Dermis microvascular lymphatic vessel endothelial cell (primary cell): ENCODE results near the gene ST6GALNAC1. TPM values are rescaled to one million over a fixed set of nuclear protein-coding genes. Genes with fewer than 3 reads are reported as not detected.

ENCODE experiments used
- DNase-seq, 2 donors: peaks; one replicate each; pipeline versions ENCODE4 v3.0.0 to v3.0.0-alpha.2; 2010; ENCODE audit warnings: low read depth in 2 of 2
- total RNA-seq: library from RNA; depleted of rRNA; stranded (reverse); fragments of >200 nt; gene quantifications from 2 replicates; pipeline ENCODE4 v1.2.1, GENCODE V29; 2014

The ST6GALNAC1 gene, protein sequence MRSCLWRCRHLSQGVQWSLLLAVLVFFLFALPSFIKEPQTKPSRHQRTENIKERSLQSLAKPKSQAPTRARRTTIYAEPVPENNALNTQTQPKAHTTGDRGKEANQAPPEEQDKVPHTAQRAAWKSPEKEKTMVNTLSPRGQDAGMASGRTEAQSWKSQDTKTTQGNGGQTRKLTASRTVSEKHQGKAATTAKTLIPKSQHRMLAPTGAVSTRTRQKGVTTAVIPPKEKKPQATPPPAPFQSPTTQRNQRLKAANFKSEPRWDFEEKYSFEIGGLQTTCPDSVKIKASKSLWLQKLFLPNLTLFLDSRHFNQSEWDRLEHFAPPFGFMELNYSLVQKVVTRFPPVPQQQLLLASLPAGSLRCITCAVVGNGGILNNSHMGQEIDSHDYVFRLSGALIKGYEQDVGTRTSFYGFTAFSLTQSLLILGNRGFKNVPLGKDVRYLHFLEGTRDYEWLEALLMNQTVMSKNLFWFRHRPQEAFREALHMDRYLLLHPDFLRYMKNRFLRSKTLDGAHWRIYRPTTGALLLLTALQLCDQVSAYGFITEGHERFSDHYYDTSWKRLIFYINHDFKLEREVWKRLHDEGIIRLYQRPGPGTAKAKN
- total RNA-seq, result not detected in 2 replicates

DNA sequence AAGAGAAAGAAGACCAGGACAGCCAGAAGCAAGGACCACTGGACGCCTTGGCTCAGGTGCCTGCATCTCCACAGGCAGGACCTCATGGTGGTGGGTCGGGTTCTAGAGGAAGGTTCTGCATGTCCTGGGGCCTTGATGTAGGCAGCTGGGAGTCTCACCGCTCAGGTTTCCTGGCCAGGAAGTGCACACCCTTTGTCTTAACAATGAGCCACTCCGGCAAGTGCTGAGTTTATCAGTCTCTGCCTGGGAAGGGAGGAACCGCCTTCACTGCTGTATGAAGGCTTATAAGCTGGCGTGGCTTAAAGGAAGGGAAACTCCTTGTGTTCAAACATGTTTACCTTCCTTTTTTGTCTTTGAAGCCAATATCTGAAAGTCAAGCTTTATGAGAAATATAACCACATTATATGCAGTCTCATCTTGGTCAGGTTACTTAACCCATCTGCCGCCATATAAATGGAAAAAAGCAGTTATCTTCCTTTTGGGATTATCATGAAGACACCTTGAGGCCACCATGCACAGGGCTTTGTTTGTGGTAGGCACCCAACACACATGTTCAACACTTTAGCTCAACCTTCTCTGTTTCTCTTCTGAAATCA, at the start of gene ST6GALNAC1:
ST6GALNAC1 (minus strand) TSS at position 205 of the 596 bp plus-strand sequence; CDS start at position 86, 119 bp downstream.
- DNase-seq, result peak in 1 of 2 donors; percentile 14

DNA sequence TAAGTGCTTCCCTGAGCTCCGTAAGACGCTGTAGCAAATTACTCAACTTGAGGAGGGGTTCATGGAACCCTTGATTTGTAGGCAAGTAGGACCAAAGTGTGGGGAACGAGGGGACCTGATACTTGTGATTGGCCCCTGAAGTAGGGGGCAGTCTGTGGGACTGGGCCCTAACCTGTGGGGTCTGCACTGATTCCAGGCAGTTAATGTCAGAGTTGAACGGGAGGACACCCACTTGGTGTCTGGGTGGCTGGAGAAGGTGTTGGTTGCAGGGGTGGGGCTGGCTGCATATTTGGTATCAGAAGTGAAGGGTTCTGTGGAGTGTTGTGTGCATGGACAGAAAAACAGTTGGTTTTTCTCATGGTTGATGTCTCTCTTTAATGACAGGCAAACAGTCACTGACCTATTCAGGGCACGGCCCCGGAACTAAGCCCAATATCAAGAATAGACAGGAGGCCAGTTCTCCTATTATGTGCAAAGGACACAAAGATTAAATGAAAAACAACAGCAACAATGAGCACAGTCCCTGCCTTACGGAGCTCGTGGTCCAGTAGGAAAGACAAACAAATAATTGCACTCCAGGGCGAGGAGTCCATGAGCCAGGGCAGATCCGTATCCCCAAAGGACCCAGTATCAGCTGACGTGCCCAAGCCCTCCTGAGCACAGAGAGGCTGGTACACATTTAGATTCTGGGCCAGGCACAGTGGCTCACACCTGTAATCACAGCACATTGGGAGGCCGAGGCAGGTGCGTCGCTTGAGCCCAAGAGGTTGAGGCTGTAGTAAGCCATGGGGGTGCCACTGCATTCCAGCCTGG, 48.0 kb upstream of the ST6GALNAC1 start:
- no peak for DNase-seq

DNA sequence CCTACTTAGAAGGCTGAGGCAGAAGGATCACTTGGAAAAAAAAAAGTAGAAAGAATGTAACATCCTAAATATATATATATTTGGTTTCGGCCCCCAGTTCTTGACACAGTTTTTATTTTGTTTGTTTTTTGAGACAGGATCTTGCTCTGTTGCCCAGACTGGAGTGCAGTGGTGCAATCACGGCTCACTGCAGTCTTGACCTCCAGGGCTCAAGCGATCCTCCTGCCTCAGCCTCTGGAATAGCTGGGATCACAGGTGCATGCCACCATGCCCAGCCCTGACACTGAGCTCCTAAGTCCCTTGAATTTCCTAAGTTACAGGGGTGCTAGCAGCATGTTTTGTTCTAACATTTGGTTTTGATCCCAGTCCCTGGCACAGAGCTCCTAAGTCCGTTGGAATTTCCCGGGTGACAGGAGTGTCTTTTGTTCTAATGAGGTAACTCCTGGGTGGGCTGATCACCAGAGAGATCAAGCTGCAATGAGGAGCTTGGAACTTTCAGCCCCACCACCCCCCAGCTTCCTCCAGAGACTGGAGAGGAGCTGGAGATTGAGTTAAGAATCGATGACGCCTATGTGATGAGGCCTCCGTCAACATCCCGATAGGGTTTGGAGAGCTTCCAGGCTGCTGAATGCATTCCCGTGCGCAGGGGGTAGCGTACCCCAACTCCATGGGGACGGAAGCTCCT, 47.2 kb upstream of the ST6GALNAC1 start:
- DNase-seq, result no peak

DNA sequence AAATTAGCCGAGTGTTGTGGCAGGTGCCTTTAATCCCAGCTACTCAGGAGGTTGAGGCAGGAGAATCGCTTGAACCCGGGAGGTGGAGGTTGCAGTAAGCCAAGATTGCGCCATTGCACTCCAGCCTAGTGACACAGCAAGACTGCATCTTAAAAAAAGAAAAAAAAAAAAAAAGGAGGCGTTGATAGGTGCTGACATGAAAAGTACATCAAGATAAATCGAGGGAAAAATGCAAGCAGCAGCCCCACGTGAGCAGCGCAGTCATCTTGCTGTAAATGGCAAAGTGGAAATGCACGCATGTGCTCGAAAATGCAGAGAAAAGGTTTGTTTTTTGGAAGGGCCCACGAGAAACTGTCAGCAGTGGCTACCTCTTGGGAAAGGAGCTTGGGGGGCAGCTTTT, 46.3 kb upstream of the ST6GALNAC1 start:
- no peak for DNase-seq

DNA sequence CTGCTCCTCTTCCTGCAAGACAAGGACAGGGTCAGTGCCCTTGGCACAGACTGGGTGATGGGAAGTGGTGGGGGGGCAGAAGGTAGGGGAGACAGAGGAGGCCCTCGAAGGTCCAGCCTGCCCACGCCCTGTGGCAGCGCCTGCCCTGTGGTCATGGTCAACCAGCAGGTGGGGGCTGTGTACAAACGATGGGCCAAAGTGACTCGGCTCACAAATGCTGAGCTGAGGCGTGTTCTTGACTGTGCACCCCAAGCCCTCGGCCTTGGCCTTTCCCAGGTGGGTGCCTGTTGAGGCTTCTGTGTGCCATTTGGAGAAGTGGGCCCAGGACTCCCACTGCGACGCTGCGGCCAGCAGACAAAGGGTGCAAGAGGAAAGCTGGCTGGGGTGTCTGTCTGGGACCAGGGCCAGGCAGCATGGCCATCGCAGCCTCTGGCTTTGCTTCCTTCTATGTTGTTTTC, 44.6 kb upstream of the ST6GALNAC1 start:
- peak in 1 of 2 donors; percentile 25 for DNase-seq

DNA sequence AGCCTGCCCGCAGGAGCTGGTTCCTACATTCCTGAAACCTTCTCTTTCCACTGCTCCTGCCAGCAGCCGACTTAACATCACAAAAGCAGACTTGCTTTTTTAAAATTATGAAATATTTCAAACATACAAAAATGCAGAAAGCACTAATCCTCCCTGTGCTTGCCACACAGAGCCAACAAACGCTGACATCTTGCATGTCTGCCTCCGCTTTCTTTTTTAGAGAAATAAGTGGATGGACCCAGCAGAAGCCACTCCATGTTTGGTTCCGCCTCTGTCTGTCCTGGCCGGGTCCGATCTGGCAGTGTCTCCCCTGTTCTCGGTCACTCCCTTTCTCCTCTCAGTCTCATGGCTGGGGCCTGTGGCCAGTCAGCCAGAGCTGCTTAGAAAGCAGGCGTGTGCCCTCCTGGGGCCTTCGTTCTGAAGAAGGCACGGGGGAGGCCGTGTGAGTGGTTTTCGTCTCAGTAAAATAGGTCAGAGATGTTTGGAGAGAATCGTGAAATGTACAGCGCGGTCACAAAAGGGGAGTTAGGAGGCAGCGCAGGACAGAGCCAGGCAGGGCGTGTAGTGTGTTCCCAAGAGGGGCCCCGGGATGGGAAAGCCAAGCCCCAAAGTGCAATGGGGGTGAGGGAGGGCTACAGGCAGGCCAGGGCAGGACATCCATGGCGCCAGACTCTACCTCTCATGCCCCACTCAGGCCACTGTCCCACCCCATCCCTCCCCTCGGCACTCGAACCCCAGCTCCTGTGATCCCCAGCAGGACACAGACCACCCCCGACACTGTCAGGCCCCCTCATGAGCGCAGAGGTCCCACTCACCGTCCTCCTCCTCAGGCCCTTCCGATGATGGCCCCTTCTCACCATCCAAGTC, 44.0 kb upstream of the ST6GALNAC1 start:
- no peak for DNase-seq

DNA sequence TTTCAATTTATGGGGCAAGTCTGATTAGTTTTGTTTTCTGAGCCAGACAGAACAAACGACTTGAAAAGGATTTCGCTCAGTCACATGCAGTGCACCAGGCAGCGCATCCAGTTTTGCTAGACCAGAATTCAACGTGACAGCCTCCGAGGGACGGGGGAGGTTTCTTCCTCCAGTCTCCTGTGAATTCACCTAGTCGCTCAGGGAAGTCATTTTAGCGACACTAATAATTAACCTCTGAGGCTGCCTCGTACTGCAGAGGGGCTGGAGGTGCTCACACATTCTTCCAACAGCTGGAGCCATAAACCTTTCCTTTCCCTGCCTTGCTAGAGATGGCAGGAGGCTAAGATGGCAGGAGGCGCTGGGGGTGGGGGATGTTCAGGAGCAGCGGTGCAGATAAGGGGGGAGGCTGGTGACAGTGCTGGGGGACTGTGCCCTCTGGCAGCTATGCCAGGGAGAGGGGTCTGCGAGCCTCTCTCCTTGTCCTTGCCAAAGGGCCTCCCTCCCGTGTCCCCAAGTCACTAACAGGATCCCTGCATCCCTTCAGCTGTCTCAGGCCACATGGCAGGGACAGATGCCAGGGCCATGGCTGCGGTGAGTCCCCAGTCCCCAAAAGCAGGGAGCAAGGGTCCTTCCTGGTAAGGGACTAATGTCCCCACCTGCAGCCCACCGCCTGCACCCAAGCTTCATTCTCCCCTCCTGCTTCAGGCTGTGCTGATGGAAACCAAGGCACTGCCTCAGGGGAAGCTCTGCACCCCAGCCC, 43.2 kb upstream of the ST6GALNAC1 start:
- no peak for DNase-seq

DNA sequence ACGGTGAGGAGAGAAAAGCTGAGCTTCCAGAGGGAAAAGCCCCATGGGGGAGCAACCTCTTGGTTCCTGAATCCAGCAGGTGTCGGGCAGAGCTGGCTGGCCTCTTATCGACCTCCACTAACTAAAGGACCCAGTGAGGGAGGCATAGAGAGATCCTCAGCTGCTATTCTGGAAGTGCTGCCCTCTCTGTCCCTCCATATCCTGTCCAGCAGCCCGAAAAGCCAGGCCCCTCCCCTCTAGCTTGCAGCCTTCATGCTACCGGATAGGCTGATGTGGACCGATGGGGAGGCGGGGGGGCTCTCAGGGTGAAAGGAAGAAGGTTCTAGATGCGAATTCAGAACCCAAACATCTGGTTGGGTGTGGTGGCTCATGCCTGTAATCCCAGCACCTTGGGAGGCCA, 42.3 kb upstream of the ST6GALNAC1 start:
- no peak for DNase-seq

DNA sequence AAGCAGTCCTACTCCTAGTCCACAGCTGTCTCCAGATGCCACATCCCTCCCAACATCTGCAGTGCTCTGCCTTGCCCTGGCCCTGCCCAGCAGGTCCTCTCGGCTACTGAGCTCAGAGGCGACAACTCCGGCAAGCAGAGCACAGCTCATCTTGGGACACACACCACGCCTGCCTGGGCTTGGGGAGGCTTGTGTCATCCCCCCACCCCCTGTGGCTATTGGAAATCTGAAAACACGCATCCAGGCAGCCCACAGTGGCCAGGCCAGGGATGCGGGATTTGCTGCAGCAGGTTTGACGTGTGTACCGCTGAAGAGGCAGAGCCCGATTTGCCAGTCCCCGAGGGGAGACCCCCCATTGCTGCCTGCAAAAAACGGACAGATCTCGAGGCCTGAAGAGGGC, 41.8 kb upstream of the ST6GALNAC1 start:
- DNase-seq, result no peak

DNA sequence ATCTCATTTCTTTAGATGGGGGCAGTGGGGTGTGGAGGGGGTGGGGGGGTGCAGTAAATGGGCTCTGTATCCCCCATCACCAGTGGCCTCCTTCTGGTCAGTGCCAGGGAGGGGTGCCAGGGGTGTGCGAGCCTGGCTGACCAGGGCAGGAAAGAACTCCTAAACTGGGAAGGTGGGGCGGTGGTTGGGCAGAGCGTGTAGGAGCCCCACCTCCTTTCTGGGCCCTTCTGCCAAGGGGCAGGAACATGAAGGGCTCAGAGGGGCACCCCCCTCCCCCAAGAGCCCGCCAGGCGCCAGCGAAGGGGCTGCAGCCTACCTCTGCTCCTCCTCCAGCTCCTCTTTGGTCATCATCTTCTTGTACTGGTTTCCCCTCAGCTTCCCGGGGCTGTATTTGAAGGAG, 41.2 kb upstream of the ST6GALNAC1 start:
- no peak for DNase-seq

DNA sequence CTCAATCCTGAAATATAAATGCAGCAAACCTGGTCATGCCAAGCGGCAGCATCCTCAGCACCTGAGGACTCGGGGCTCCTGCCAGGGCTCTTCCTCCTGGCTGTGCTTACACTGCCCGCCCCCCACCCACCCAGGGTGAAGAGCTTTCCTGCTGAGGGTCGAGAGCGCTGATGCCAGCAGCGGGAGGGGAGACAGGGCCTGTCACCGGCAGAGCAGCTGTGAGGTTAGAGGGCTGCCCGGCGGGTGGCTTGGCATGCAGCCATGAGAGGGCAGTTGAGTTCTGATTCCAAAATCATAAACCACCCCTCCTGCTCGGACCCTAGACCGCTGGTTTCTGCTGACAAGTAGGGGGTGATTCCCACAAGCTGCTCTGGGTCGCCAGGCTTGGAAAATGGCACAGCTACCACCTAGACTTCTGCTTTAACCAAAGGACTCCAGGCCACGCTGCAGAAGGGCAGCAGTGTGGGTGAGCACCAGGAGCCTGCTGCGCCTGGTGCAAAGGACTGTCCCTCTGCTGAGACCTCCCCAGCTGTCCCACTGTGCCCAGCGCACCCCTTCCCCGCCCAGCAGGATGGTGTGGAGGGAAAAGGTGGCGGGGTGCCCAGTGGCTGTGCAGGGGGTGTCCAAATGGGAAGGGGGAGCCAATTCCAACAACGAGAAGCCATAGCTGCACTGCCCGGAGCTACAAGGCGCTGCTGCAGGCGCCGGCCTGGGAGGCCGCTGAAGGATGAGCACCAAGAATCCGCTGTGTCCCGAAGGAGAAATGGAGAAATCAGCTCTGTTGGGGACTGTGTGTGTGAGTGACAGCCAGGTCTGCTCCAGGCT, 40.6 kb upstream of the ST6GALNAC1 start:
- no peak for DNase-seq

DNA sequence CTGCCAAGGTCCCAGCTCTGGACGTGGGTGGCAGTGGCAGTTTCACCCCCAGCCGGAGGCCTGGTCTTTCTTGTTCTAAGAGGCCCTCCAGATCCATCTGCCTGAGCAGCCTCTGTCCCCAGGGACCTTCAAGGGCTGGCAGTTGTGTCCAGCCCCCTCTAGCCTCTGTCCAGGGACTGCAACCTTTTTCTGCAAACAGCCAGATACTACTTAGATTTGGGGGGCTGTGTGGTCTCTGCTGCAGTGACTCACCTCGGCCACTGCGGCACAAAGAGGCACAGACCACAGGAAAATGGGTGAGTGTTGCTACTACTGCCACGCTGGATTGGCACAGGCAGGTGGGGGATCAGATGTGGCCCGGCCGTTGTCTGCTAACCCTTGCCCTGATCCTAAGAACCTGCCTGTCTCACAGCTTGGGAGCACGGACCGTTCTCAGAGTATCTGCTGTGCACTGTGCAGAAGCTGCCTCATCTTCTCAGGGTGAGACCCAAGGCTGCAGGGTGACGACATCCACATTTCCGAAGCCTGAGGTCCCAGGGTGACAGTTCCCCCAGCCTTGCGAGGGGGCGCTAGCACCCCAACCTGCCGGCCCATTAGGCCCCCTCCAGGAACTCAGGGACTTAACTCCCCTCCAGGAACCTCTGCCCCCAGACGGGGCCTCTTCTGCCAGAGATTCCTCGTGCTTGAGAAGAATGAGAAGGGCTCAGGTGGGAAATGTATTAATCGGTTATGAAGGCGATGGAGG, 39.6 kb upstream of the ST6GALNAC1 start:
- no peak for DNase-seq

DNA sequence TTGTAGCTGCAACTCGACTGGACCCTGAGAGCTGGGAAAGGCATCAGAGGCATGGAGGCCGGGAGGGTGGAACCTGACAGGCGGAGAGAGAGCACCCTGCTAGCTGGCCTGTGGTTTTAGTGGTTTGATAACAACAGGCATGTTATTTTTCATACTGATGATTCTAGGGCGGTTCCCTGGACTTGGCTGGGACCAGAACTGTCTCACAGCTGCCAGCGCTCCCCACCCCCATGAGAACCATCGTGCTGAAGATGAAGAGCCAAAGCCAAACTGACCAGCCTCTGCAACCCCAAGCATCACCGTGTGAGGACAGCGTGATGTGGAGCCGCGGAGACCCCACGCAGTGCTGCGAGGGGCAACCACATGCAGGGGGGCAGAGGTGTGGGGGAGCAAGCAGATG, 38.7 kb upstream of the ST6GALNAC1 start:
- no peak for DNase-seq

DNA sequence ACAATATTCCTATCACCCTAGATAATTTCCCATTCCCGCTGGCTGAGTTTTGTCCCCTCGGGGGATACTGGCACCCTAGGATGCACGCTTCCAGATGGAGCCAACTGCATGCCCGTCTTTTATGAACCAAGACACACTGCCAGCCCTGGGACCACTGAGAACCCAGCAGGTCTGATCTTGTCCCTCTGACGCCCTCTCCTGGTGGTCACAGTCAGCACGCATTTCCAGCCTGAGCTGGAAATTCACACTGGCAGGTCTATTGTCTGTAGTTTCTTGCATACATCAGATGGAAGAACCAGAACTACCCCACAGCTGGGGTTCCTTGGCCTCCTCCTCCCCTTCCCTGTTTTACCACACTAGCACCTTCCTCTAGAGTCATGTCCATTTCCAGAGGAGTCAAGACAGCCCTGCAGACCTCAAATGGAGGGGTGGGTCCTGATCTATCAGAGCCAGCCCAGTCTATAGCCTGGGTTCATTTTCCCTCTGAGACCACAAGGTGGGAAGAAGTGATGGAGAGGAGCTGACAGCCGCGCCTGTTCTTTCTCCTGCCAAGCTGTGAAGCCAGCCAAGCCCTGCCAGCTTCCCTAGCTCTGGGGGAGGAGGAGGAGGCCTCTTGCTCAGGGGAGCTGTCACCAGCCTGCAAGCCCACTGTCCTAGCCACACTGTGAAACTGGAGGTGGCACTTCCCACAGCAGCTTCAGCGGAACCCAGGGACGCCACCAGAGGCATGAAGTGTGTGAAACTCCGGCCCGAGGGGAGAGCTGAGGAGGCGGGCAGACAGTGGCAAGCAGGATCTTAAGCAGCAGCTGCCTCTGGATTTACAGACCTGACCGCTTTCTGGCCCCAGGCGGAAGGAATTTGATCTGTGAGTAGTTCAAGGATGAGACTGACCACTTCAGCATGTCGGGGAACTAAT, 37.9 kb upstream of the ST6GALNAC1 start:
- DNase-seq, result peak in 1 of 2 donors; percentile 76

DNA sequence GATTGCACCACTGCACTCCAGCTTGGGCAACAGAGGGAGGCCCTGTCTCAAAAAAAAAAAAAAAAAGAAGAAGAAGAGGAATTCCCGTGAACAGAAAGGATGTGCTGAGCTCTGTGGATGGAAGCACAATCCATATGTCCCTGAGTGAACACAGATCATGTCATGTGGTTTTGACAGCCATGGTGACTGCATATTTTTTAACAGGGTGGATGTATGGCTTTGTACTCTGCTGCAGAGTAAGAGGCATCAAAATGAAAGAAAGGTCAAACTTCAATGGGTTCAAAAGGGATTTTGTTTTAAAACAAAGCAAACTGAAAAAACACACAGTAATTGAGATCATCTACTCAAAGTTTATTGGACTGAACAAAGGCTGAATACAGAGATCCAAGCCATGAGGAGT, 35.7 kb upstream of the ST6GALNAC1 start:
- no peak for DNase-seq

DNA sequence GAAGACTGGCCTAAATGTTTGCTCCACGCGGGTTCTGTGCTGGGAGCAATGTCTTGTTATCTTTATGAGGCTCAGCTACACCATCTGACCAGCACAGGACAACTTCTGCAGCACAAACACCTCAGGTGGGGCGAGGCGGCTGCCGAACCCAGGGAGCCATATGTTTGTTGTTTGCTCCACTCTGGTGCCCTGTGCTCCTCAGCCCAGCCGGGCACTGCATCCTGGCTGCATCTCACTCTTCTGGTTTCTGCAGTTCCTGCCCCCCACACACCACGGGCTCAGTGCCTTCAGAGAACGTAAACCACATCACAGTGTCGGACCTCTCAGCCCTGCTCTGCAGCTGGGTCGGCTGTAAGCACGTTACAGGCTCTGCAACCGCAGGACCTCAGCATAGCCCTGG, 34.8 kb upstream of the ST6GALNAC1 start:
- no peak for DNase-seq

DNA sequence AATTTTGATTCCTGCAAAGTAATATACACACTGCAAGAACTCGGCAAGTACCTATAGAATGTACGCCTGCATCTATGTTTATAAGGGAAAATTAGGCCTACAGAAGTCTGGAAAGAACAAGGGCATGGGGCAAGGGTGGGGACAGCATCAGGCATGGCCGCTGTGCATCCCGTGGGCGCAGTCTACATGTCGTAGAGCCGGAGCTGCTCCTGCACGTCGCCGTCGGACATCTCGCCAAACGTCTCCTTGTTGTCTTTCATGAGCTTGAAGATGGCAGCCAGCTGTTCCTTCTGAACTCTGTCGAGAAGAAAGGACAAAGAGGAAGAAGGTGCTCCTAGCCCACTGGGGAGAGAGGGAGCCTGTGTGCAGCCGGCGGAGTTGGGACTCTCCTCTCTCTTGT, 33.8 kb upstream of the ST6GALNAC1 start:
- DNase-seq, result no peak
